Muscle of leg (tissue), 11 donors: Measurements from ENCODE around the gene OR4X2. TPM values are rescaled to one million over a fixed set of nuclear protein-coding genes. Genes with fewer than 3 reads are reported as not detected.

Experiments used
- DNase-seq: peaks from one replicate; pipeline ENCODE4 v3.0.0; 2013
- H3K27ac ChIP-seq: one replicate; pipeline ENCODE4 v1.5.1; 2013; ENCODE audit warnings: mild to moderate bottlenecking, low read length, control low read depth
- H3K27me3 ChIP-seq: one replicate; pipeline ENCODE4 v1.6.1; 2013; ENCODE audit warnings: low read length; ENCODE audit not compliant: control insufficient read depth, insufficient read depth
- H3K36me3 ChIP-seq: one replicate; pipeline ENCODE4 v1.6.1; 2013; ENCODE audit warnings: low read length; ENCODE audit not compliant: control insufficient read depth, insufficient read depth
- H3K4me1 ChIP-seq: one replicate; pipeline ENCODE4 v1.6.1; 2013; ENCODE audit warnings: low read length; ENCODE audit not compliant: control insufficient read depth, insufficient read depth
- H3K4me3 ChIP-seq: one replicate; pipeline ENCODE4 v1.5.1; 2013; ENCODE audit warnings: low read length, control low read depth
- H3K9me3 ChIP-seq: replicated peaks from 2 replicates; pipeline ENCODE4 v1.6.1; 2013; ENCODE audit warnings: low read depth, low read length; ENCODE audit not compliant: control insufficient read depth
- WGBS: methylation state at CpG from one replicate; pipeline ENCODE4 v1.1.5; 2013; ENCODE audit warnings: missing lambda C conversion rate; ENCODE audit not compliant: insufficient coverage; 5-methylcytosine and 5-hydroxymethylcytosine counted together
- polyA plus RNA-seq, 8 donors: library from polyadenylated mRNA; unstranded; fragments of 120-200 nt; gene quantifications; one replicate each; pipeline versions ENCODE4 v1.2.1 to v1.2.3, GENCODE V29; 2013; ENCODE audit warnings: inconsistent platforms in 1 of 8, low replicate concordance in 1 of 8; ENCODE audit not compliant: insufficient read length in 8 of 8, insufficient read depth in 1 of 8
- total RNA-seq: library from RNA; stranded (reverse); fragments of 120-200 nt; gene quantifications from one replicate; pipeline ENCODE4 v1.2.4, GENCODE V29; 2013

The OR4X2 gene
- total and polyA plus RNA-seq, 9 donors: not detected

DNA sequence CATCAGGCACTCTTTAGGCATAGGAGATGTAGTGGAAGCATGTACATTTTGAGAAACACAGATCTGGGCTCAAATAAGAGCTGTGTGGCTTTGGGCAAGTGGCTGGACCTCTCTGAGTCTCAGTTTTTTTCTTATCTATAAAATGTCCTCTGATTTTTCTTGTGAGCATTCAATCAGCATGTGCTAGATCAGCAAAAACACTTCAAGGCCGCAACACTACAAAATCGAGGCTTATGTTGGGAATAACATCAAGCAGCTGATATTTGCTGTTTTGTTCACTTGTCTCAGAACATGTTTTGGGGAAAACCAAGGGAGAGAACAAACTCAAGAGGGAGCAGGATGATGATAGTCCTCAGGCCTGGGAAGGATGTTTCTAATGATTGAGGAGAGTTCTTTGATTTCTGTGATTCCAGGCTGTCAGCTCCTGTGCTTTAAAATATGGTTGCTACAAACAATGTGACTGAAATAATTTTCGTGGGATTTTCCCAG, 18.6 kb downstream of the OR4X2 start, which contains the start of gene OR4X1:
Gene OR4X1, plus strand, starts transcription at position 439 of the 489 bp plus-strand sequence. Its CDS starts 0 bp downstream, at position 439.
- H3K4me1 ChIP-seq: no peaks in the 10 kb centered on the region
- no peaks in the 10 kb centered on the region for H3K36me3 ChIP-seq
- no peak within 1 kb of the TSS for H3K27ac ChIP-seq
- DNase-seq: no peak
- H3K4me3 ChIP-seq: no peak within 1 kb of the TSS
- peaks cover 16% of the 10 kb centered on the region for H3K9me3 ChIP-seq
- no CpG with 5 or more reads among the region's 3 CpGs for WGBS
- H3K27me3 ChIP-seq: no peaks in the 10 kb centered on the region

DNA sequence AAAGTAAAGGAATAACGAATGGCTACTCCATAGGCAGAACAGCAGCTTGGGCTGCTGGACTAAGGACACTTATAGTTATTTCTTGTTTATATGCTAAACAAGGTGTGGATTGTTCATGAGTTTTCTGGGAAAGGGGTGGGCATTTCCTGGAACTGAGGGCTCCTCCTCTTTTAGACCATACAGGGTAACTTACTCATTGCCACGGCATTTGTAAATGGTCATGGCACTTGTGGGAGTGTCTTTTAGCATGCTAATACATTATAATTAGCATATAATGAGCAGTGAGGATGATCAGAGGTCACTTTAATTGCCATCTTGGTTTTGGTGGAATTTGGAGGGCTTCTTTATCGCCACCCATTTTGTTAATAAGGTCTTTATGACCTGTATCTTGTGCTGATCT, 25.7 kb downstream of the OR4X2 start:
- Histone ChIP-seq H3K36me3 (no peaks in the 10 kb centered on the region), H3K27ac (no peak overlapping the region), H3K4me1 (no peaks in the 10 kb centered on the region), H3K4me3 (no peak overlapping the region), H3K9me3 (peaks cover 10% of the 10 kb centered on the region), H3K27me3 (no peaks in the 10 kb centered on the region)
- DNase-seq: no peak
- no CpG with 5 or more reads among the region's 3 CpGs for WGBS

DNA sequence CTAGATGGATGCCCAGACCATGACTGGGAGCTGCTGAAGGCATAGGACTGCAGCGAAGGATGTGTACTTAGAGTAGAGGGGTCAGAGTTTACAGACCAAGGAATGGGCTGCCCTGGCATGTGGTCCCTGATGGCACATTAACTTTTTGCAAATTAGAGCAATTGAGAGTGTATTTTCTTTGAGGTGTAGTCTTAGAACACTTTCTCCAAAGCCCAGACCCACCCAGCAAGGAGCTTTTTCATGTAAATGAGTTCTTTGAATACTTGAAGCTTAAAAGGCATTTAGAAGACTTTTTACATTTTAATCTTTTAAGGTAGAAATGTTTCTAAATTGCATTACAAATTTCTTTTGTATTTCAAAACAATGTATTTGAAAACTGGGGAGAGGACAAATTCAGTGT, 27.7 kb downstream of the OR4X2 start:
- H3K27ac ChIP-seq: no peak overlapping the region
- H3K36me3 ChIP-seq: no peaks in the 10 kb centered on the region
- 11% methylated on average over 1 of the region's 1 CpG for WGBS
- peaks cover 6% of the 10 kb centered on the region for H3K9me3 ChIP-seq
- no peak for DNase-seq
- no peak overlapping the region for H3K4me3 ChIP-seq
- H3K4me1 ChIP-seq: no peaks in the 10 kb centered on the region
- no peaks in the 10 kb centered on the region for H3K27me3 ChIP-seq

Other genes with a start within 250 kb of the OR4X2 start
- gene OR4B1, start 28.3 kb upstream of the OR4X2 start, total RNA-seq: not detected
- gene OR4B1, start 28.3 kb upstream of the OR4X2 start, polyA plus RNA-seq: not detected
- gene OR4X1, start 18.8 kb downstream of the OR4X2 start, total RNA-seq: not detected
- gene OR4X1, start 18.8 kb downstream of the OR4X2 start, polyA plus RNA-seq: not detected
- not detected for gene OR4S1, start 61.1 kb downstream of the OR4X2 start, total RNA-seq
- gene OR4S1, start 61.1 kb downstream of the OR4X2 start, polyA plus RNA-seq: not detected
- gene OR4C3, start 79.8 kb downstream of the OR4X2 start, total RNA-seq: not detected
- not detected for gene OR4C3, start 79.8 kb downstream of the OR4X2 start, polyA plus RNA-seq
- gene OR4C5, start 121.4 kb downstream of the OR4X2 start, total RNA-seq: not detected
- not detected for gene OR4C5, start 121.4 kb downstream of the OR4X2 start, polyA plus RNA-seq
- not detected for gene OR4A47, start 243.7 kb downstream of the OR4X2 start, total RNA-seq
- not detected for gene OR4A47, start 243.7 kb downstream of the OR4X2 start, polyA plus RNA-seq